Astrocyte (in vitro differentiated cells and primary cell): Measurements from ENCODE around the gene SLC38A10.

Source experiments
- EZH2 ChIP-seq: IDR thresholded peaks from 2 replicates; pipeline ENCODE4 v1.6.1; 2012; ENCODE audit warnings: mild to moderate bottlenecking, low read length, inconsistent platforms; ENCODE audit not compliant: insufficient read depth
- TF ChIP-seq, protein P1 (sequence below): IDR thresholded peaks from 2 replicates; pipeline ENCODE4 v1.5.1; 2011; ENCODE audit warnings: low read depth, mild to moderate bottlenecking, inconsistent platforms, low read length, moderate library complexity; ENCODE audit not compliant: insufficient read depth

DNA sequence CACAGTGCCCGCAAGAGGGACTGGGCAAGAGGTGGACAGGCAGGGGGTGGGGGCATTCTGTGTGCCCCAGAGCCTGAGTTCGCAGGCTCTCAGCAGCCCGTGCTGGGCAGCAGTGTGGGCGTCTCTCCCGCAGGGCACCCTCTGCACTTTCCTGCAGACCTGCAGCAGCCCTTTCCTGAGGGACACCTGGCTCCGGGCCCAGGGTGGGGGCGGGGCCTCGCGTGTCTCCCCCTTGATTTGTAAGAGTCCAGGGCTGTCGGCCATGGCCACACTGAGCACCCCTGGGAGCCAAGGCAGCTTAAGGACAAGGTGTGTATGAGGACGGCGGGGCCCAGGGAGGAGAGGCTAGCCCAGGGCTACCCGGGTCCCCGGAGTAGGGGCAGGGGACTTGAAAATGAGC lies 33.4 kb upstream of the SLC38A10 start:
- TF ChIP-seq, protein P1, sequence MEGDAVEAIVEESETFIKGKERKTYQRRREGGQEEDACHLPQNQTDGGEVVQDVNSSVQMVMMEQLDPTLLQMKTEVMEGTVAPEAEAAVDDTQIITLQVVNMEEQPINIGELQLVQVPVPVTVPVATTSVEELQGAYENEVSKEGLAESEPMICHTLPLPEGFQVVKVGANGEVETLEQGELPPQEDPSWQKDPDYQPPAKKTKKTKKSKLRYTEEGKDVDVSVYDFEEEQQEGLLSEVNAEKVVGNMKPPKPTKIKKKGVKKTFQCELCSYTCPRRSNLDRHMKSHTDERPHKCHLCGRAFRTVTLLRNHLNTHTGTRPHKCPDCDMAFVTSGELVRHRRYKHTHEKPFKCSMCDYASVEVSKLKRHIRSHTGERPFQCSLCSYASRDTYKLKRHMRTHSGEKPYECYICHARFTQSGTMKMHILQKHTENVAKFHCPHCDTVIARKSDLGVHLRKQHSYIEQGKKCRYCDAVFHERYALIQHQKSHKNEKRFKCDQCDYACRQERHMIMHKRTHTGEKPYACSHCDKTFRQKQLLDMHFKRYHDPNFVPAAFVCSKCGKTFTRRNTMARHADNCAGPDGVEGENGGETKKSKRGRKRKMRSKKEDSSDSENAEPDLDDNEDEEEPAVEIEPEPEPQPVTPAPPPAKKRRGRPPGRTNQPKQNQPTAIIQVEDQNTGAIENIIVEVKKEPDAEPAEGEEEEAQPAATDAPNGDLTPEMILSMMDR: no peak
- no peak for TF ChIP-seq EZH2
